HL-60 (cell line): ENCODE measurements around the gene NFYC.

Experiments used
- GABPA ChIP-seq: IDR thresholded peaks from 2 replicates; pipeline ENCODE4 v1.6.1; 2012; ENCODE audit warnings: low read depth
- POLR2AphosphoS5 ChIP-seq: IDR thresholded peaks from 2 replicates; pipeline ENCODE4 v1.6.1; 2012; ENCODE audit warnings: low read depth
- TF ChIP-seq, protein P1 (sequence below): IDR thresholded peaks from one replicate; pipeline ENCODE4 v1.5.1; 2011; ENCODE audit warnings: low read length, control low read depth, inconsistent platforms; ENCODE audit not compliant: insufficient read depth
- TF ChIP-seq, protein P2 (sequence below): IDR thresholded peaks from 2 replicates; pipeline ENCODE4 v1.6.1; 2012; ENCODE audit warnings: low read depth; ENCODE audit not compliant: insufficient replicate concordance

DNA sequence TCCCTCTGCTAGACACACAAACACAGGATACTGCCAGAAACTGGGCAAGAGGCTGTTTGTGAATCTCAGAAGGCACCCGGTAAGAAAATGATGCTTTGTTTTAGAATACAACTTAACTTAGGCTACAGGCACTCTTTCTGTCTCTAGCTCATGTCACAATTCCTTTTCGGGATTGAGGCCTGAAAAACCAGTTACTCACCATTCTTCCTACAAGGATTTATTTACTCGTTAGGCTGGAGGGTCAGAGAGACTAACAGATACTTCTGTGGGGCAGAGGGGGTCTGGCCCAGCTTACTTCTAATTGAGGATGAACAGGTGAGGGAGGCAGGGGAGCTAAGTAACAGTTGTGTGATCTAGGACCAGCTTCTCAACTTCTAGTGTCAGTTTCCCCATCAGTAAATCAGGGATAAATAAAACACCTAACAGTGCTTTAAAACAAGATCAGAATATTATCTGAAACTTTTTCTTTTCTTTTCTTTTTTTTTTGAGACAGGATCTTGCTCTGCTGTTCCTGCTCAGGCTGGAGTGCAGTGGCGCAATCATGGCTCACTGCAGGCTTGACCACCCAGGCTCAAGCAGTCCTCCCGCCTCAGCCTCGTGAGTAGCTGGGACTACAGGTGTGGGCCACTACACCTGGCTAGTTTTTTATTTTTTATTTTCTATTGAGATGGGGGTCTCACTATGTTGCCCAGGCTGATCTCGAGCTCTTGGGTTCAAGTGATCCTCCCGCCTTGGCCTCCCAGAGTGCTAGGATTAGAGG, 31.9 kb downstream of the NFYC start:
- TF ChIP-seq, protein P1, sequence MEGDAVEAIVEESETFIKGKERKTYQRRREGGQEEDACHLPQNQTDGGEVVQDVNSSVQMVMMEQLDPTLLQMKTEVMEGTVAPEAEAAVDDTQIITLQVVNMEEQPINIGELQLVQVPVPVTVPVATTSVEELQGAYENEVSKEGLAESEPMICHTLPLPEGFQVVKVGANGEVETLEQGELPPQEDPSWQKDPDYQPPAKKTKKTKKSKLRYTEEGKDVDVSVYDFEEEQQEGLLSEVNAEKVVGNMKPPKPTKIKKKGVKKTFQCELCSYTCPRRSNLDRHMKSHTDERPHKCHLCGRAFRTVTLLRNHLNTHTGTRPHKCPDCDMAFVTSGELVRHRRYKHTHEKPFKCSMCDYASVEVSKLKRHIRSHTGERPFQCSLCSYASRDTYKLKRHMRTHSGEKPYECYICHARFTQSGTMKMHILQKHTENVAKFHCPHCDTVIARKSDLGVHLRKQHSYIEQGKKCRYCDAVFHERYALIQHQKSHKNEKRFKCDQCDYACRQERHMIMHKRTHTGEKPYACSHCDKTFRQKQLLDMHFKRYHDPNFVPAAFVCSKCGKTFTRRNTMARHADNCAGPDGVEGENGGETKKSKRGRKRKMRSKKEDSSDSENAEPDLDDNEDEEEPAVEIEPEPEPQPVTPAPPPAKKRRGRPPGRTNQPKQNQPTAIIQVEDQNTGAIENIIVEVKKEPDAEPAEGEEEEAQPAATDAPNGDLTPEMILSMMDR: no peak
- TF ChIP-seq POLR2AphosphoS5 (no peak), GABPA (no peak)
- TF ChIP-seq, protein P2, sequence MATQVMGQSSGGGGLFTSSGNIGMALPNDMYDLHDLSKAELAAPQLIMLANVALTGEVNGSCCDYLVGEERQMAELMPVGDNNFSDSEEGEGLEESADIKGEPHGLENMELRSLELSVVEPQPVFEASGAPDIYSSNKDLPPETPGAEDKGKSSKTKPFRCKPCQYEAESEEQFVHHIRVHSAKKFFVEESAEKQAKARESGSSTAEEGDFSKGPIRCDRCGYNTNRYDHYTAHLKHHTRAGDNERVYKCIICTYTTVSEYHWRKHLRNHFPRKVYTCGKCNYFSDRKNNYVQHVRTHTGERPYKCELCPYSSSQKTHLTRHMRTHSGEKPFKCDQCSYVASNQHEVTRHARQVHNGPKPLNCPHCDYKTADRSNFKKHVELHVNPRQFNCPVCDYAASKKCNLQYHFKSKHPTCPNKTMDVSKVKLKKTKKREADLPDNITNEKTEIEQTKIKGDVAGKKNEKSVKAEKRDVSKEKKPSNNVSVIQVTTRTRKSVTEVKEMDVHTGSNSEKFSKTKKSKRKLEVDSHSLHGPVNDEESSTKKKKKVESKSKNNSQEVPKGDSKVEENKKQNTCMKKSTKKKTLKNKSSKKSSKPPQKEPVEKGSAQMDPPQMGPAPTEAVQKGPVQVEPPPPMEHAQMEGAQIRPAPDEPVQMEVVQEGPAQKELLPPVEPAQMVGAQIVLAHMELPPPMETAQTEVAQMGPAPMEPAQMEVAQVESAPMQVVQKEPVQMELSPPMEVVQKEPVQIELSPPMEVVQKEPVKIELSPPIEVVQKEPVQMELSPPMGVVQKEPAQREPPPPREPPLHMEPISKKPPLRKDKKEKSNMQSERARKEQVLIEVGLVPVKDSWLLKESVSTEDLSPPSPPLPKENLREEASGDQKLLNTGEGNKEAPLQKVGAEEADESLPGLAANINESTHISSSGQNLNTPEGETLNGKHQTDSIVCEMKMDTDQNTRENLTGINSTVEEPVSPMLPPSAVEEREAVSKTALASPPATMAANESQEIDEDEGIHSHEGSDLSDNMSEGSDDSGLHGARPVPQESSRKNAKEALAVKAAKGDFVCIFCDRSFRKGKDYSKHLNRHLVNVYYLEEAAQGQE: no peak
